GM12872 (cell line): ENCODE measurements around the gene GTPBP6.

Experiments used
- CTCF ChIP-seq: IDR thresholded peaks from 3 replicates; pipeline ENCODE4 v1.5.1; 2011; ENCODE audit warnings: low read depth, mild to moderate bottlenecking, low read length, moderate library complexity; ENCODE audit not compliant: insufficient read depth

GTPBP6 gene

GRCh38 chrX:350148-350533 is 31.5 kb upstream of the GTPBP6 start:
- TF ChIP-seq CTCF: no peak

GRCh38 chrX:349702-350101 is 31.1 kb upstream of the GTPBP6 start:
- no peak for TF ChIP-seq CTCF

DNA sequence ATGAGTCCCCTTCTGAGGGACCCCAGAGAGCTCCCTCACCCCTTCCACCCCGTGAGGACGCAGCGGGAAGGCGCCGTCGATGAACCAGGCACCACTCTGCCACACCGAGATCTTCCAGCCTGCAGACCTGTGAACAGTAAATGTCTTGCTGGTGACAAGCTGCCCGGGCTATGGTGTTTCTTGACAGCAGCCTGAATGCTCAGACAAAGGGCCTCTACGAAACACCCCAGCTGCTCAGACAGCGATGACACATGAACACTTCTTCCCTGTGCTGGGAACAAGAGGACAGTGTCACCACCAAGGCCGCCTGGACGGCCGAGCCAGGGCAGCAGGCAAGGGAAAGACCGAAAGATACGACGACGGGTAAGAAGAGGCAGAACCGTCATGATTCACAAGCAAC is 30.6 kb upstream of the GTPBP6 start:
- no peak for TF ChIP-seq CTCF

GRCh38 chrX:348461-349117 is 30.0 kb upstream of the GTPBP6 start:
- no peak for TF ChIP-seq CTCF

- no peak for TF ChIP-seq CTCF
Measured at GRCh38 chrX:347351-348117, 28.9 kb upstream of the GTPBP6 start.

DNA sequence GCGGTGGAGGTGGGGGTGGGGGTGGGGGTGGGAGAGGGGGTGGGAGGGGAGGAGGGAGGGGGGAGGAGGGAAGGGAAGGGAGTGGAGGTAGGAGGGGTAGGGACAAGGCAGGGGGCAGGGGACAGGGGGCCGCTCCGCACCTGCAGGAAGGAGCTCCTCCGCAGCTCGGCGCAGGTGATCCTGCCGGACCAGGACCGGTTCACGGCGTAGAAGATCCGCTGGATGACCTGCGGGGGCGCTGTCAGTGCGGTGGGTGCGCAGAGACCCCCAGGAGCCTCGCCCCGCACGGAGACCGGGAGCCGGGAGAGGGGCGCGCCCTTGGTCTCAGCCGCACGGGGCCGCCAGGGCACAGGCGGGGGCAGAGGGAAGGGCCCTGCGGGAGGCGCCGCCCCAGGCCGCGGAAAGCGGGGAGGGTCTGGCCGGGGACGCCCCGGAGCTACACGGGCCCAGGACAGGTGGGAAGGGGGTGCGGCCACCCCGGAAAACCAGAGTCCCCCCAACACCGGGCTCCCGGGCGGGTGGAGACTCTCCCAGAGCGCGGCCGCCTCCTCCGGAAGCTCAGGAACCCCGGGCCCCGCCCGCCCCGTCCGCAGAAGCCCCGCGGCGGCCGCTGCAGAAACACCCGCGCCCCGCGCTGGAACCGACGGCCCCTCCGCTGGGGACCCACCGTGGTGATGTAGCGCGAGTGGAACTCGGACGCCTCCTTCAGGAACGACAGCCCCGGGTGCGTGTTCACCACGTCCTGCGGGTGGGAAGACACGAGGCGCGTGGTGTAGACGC is 27.6 kb upstream of the GTPBP6 start:
- TF ChIP-seq CTCF: no peak

GRCh38 chrX:345020-345925 is 26.7 kb upstream of the GTPBP6 start:
- no peak for TF ChIP-seq CTCF
